K562 (cell line): Measurements from ENCODE around the gene IL1RL1. TPM values are rescaled to one million over a fixed set of nuclear protein-coding genes. Genes with fewer than 3 reads are reported as not detected.

ENCODE experiments used
- ATF7 ChIP-seq: fragments of 450-650 bp; IDR thresholded peaks from 2 replicates; pipeline ENCODE4 v1.7.1; 2014; ENCODE audit warnings: mild to moderate bottlenecking, moderate library complexity
- BACH1 ChIP-seq: fragments of 200-800 bp; sonication (Bioruptor generic); IDR thresholded peaks from 2 replicates; pipeline ENCODE4 v1.6.1; 2016; ENCODE audit warnings: missing genetic modification characterization, missing compliant biosample characterization
- HNRNPLL ChIP-seq: fragments of 200-400 bp; formaldehyde crosslinking; IDR thresholded peaks from 2 replicates; pipeline ENCODE4 v1.6.1; 2017; ENCODE audit warnings: low read length, low read depth, mild to moderate bottlenecking; ENCODE audit not compliant: poor library complexity, severe bottlenecking
- JUNB ChIP-seq: fragments of 450-650 bp; formaldehyde crosslinking; conservative IDR thresholded peaks from 2 replicates; pipeline ENCODE4 v1.4.0; 2020; ENCODE audit warnings: mild to moderate bottlenecking
- NCOA2 ChIP-seq, 2 experiments: fragments of 450-650 bp; IDR thresholded peaks; 2 replicates each; pipeline ENCODE4 v1.6.1; 2018; ENCODE audit warnings: mild to moderate bottlenecking in 2 of 2, moderate library complexity in 1 of 2; ENCODE audit not compliant: partially characterized antibody in 2 of 2
- RNF2 ChIP-seq: sonication (generic); IDR thresholded peaks from 2 replicates; pipeline ENCODE4 v1.6.1; 2016
- SMAD3 ChIP-seq: fragments of 450-650 bp; formaldehyde crosslinking; conservative IDR thresholded peaks from 2 replicates; pipeline ENCODE4 v1.4.0; 2020; ENCODE audit warnings: mild to moderate bottlenecking
- ZKSCAN1 ChIP-seq: fragments of 150-350 bp; IDR thresholded peaks from 2 replicates; pipeline ENCODE4 v1.6.1; 2016; ENCODE audit warnings: low read depth, low read length
- ZNF584 ChIP-seq: fragments of 200-800 bp; sonication (Bioruptor generic); IDR thresholded peaks from 2 replicates; pipeline ENCODE4 v1.6.1; 2016; ENCODE audit warnings: low read depth, mild to moderate bottlenecking, missing genetic modification characterization, missing compliant biosample characterization
- polyA plus RNA-seq, 8 experiments: library from polyadenylated mRNA; depleted of rRNA in 4 of 8; stranded (reverse) in 5 of 8; unstranded in 3 of 8; fragments of >200 nt; fragmentation: Nextera tagmentation in 2 of 8; fragmentation: Illumina TruSeq in 1 of 8; extraction: Ambion mirVana in 2 of 8; extraction: Trizol in 1 of 8; gene quantifications; 2 replicates each; pipeline versions ENCODE4 v1.2.1 to v1.2.3, GENCODE V29; 2011 to 2014; ENCODE audit warnings: inconsistent platforms in 1 of 8, missing spikeins in 1 of 8
- total RNA-seq, 7 experiments: library from RNA; depleted of rRNA in 6 of 7; stranded (reverse); fragments of >200 nt in 6 of 7; fragmentation: Illumina TruSeq in 2 of 7; extraction: Trizol in 2 of 7; gene quantifications; 2 replicates each; pipeline versions ENCODE4 v1.2.1 to v1.2.3, GENCODE V29; 2011 to 2021; ENCODE audit warnings: low replicate concordance in 1 of 7
- TF ChIP-seq, protein P1 (sequence below): fragments of 450-650 bp; formaldehyde crosslinking; IDR thresholded peaks from 2 replicates; pipeline ENCODE4 v1.4.0; 2020; ENCODE audit warnings: mild to moderate bottlenecking, moderate library complexity
- TF ChIP-seq, protein P2 (sequence below): fragments of 450-650 bp; IDR thresholded peaks from one replicate; pipeline ENCODE4 v1.6.1; 2018; ENCODE audit warnings: mild to moderate bottlenecking, moderate library complexity; ENCODE audit not compliant: partially characterized antibody
- TF ChIP-seq, protein P3 (sequence below): fragments of 450-650 bp; formaldehyde crosslinking; conservative IDR thresholded peaks from 2 replicates; pipeline ENCODE4 v1.4.0; 2022; ENCODE audit warnings: mild to moderate bottlenecking, missing genetic modification characterization
- TF ChIP-seq, protein P4 (sequence below), 2 experiments: fragments of 450-650 bp in 1 of 2; sonication (generic) in 1 of 2; formaldehyde crosslinking in 1 of 2; IDR thresholded peaks; 2 replicates each; pipeline versions ENCODE4 v1.7.1 to v1.9.0; 2016 to 2022; ENCODE audit warnings: inconsistent platforms in 1 of 2, mild to moderate bottlenecking in 1 of 2, missing genetic modification reagents in 1 of 2

Gene IL1RL1
- total and polyA plus RNA-seq, 9 of the 15 experiments (the other 6 are each of a cell fraction or from before 2014, with no cell fraction given) = 0.06 to 3.3 (median 0.59) TPM

DNA sequence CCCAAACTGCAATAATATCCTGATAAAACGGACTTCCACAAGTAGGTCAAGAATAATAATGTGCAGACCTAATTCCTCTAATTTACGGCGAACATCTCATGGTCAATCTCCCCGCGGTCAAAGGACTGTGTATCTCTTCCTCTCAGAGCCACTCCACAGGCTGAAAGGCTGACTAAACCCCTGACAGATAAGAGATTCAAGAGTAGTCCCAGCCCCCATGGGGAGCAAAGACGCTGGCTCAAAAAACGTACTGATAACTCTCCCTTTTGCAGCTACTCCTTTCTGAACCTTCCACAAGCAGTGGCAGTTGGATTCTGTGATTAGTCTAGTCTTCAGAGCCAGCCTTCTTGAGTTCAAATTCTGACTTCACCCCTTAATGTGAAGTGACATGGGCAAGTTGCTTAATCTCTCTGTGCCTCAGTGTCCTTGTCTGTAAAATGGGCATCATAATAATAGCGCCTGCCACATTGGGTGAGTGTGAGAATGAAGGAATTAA, 24.6 kb downstream of the IL1RL1 start (continued):
- TF ChIP-seq, protein P1, sequence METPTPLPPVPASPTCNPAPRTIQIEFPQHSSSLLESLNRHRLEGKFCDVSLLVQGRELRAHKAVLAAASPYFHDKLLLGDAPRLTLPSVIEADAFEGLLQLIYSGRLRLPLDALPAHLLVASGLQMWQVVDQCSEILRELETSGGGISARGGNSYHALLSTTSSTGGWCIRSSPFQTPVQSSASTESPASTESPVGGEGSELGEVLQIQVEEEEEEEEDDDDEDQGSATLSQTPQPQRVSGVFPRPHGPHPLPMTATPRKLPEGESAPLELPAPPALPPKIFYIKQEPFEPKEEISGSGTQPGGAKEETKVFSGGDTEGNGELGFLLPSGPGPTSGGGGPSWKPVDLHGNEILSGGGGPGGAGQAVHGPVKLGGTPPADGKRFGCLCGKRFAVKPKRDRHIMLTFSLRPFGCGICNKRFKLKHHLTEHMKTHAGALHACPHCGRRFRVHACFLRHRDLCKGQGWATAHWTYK = 0 out of 2 replicates have a peak, but pooled peaks have one; percentile 36
- TF ChIP-seq SMAD3 (0 out of 2 replicates have a peak, but pooled peaks have one; percentile 20), ZKSCAN1 (peak; percentile 80), JUNB (CRISPR knock-in tag) (no peak), ATF7 (peak; percentile 78), RNF2 (peak; percentile 96), BACH1 (tag) (peak; percentile 18; the same call in 1 of the 2 replicates), NCOA2 (IDR thresholded peaks at IDR 0.05; ENCODE audit: partially characterized antibody in 2 of 2) (peak; percentile 65 to 72), HNRNPLL (peak; percentile 48), ZNF584 (CRISPR knock-in tag) (0 out of 2 replicates have a peak, but pooled peaks have one; percentile 51)
- TF ChIP-seq, protein P2, sequence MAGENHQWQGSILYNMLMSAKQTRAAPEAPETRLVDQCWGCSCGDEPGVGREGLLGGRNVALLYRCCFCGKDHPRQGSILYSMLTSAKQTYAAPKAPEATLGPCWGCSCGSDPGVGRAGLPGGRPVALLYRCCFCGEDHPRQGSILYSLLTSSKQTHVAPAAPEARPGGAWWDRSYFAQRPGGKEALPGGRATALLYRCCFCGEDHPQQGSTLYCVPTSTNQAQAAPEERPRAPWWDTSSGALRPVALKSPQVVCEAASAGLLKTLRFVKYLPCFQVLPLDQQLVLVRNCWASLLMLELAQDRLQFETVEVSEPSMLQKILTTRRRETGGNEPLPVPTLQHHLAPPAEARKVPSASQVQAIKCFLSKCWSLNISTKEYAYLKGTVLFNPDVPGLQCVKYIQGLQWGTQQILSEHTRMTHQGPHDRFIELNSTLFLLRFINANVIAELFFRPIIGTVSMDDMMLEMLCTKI = no peak
- TF ChIP-seq, protein P3, sequence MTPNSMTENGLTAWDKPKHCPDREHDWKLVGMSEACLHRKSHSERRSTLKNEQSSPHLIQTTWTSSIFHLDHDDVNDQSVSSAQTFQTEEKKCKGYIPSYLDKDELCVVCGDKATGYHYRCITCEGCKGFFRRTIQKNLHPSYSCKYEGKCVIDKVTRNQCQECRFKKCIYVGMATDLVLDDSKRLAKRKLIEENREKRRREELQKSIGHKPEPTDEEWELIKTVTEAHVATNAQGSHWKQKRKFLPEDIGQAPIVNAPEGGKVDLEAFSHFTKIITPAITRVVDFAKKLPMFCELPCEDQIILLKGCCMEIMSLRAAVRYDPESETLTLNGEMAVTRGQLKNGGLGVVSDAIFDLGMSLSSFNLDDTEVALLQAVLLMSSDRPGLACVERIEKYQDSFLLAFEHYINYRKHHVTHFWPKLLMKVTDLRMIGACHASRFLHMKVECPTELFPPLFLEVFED (CRISPR knock-in tag) = peak; percentile 78; the same call in 1 of the 2 replicates
- TF ChIP-seq, protein P4, sequence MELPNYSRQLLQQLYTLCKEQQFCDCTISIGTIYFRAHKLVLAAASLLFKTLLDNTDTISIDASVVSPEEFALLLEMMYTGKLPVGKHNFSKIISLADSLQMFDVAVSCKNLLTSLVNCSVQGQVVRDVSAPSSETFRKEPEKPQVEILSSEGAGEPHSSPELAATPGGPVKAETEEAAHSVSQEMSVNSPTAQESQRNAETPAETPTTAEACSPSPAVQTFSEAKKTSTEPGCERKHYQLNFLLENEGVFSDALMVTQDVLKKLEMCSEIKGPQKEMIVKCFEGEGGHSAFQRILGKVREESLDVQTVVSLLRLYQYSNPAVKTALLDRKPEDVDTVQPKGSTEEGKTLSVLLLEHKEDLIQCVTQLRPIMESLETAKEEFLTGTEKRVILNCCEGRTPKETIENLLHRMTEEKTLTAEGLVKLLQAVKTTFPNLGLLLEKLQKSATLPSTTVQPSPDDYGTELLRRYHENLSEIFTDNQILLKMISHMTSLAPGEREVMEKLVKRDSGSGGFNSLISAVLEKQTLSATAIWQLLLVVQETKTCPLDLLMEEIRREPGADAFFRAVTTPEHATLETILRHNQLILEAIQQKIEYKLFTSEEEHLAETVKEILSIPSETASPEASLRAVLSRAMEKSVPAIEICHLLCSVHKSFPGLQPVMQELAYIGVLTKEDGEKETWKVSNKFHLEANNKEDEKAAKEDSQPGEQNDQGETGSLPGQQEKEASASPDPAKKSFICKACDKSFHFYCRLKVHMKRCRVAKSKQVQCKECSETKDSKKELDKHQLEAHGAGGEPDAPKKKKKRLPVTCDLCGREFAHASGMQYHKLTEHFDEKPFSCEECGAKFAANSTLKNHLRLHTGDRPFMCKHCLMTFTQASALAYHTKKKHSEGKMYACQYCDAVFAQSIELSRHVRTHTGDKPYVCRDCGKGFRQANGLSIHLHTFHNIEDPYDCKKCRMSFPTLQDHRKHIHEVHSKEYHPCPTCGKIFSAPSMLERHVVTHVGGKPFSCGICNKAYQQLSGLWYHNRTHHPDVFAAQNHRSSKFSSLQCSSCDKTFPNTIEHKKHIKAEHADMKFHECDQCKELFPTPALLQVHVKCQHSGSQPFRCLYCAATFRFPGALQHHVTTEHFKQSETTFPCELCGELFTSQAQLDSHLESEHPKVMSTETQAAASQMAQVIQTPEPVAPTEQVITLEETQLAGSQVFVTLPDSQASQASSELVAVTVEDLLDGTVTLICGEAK (IDR thresholded peaks at IDR 0.05) = no peak
- TF ChIP-seq, protein P4 (CRISPR knock-in tag; IDR thresholded peaks at IDR 0.05) = no peak
